T-cell (primary cell): ENCODE measurements around the gene CCDC27. TPM values are rescaled to one million over a fixed set of nuclear protein-coding genes. Genes with fewer than 3 reads are reported as not detected.
A peak's percentile ranks its signal among the peaks of the same experiment; 100 is the strongest.

Source experiments
- ATAC-seq, 4 experiments: fragments of 200-7000 bp in 3 of 4; fragments of 150-1000 bp in 1 of 4; cut with Tn5 transposase; replicated peaks in 1 of 4; 1 replicate in 3 of 4; 2 replicates in 1 of 4; pipeline ENCODE4 v1.10.0; 2021; ENCODE audit warnings: moderate library complexity in 3 of 4, mild to moderate bottlenecking in 2 of 4, moderate number of reproducible peaks in 1 of 4
- CTCF ChIA-PET, 2 donors: fragments of 300-600 bp; sonication (Branson Sonifier 250); formaldehyde crosslinking; loops; one replicate each; lab custom pipeline; 2022; ENCODE audit warnings: antibody characterized with exemption in 2 of 2; lab: Charles Lee
- POLR2A ChIA-PET, 2 donors: fragments of 300-600 bp; sonication (Branson Sonifier 250); formaldehyde crosslinking; loops; one replicate each; lab custom pipeline; 2022; ENCODE audit warnings: antibody characterized with exemption in 2 of 2; lab: Charles Lee
- DNase-seq, 35 experiments: peaks; one replicate each; pipeline versions ENCODE4 v3.0.0 to v3.0.0-alpha.2; 2013 to 2023
- H3K27ac ChIP-seq: one replicate; pipeline ENCODE4 v1.5.1; 2013; ENCODE audit warnings: low read length
- H3K27me3 ChIP-seq, 2 experiments: replicated peaks in 1 of 2; 1 replicate in 1 of 2; 2 replicates in 1 of 2; pipeline versions ENCODE4 v1.6.1 to v1.7.0; 2013; ENCODE audit warnings: low read length in 1 of 2, mixed read lengths in 1 of 2; ENCODE audit not compliant: control insufficient read depth in 2 of 2, insufficient read depth in 2 of 2; ENCODE audit errors: extremely low read depth in 1 of 2
- H3K36me3 ChIP-seq, 2 donors: 1 replicate in 1 of 2; 2 replicates in 1 of 2; pipeline versions ENCODE4 v1.6.1 to v1.7.0; 2013; ENCODE audit warnings: low read length in 1 of 2; ENCODE audit not compliant: control insufficient read depth in 2 of 2, insufficient read depth in 1 of 2; ENCODE audit errors: extremely low read depth in 1 of 2
- H3K4me1 ChIP-seq, 2 experiments: 1 replicate in 1 of 2; 2 replicates in 1 of 2; pipeline versions ENCODE4 v1.6.1 to v1.7.0; 2013; ENCODE audit warnings: low read length in 2 of 2, mixed read lengths in 1 of 2; ENCODE audit not compliant: insufficient read depth in 2 of 2, control insufficient read depth in 1 of 2; ENCODE audit errors: extremely low read depth in 1 of 2
- H3K4me3 ChIP-seq, 2 donors: 1 replicate in 1 of 2; 2 replicates in 1 of 2; pipeline versions ENCODE4 v1.5.1 to v1.7.0; 2013; ENCODE audit warnings: mild to moderate bottlenecking in 2 of 2, low read length in 1 of 2, moderate library complexity in 1 of 2; ENCODE audit not compliant: control insufficient read depth in 1 of 2; ENCODE audit errors: extremely low read depth in 1 of 2
- H3K9me3 ChIP-seq: 2 replicates; pipeline ENCODE4 v1.7.0; 2013
- H3K27ac Mint-ChIP-seq, 2 donors: one replicate each; pipeline ENCODE4 v1.8.0; 2020 to 2021; ENCODE audit warnings: mild to moderate bottlenecking in 2 of 2, mixed read lengths in 2 of 2
- H3K27me3 Mint-ChIP-seq, 2 donors: one replicate each; pipeline ENCODE4 v1.8.0; 2021 to 2022; ENCODE audit warnings: mixed read lengths in 2 of 2
- H3K36me3 Mint-ChIP-seq: one replicate; pipeline ENCODE4 v1.8.0; 2021; ENCODE audit warnings: mixed read lengths
- H3K4me1 Mint-ChIP-seq, 3 donors: one replicate each; pipeline ENCODE4 v1.8.0; 2020 to 2022; ENCODE audit warnings: mixed read lengths in 3 of 3, mild to moderate bottlenecking in 1 of 3
- H3K4me3 Mint-ChIP-seq, 3 donors: one replicate each; pipeline ENCODE4 v1.8.0; 2020 to 2022; ENCODE audit warnings: mild to moderate bottlenecking in 3 of 3, mixed read lengths in 3 of 3, moderate library complexity in 3 of 3
- H3K9me3 Mint-ChIP-seq, 3 donors: one replicate each; pipeline ENCODE4 v1.8.0; 2020 to 2022; ENCODE audit warnings: mixed read lengths in 3 of 3
- WGBS: methylation state at CpG from one replicate; pipeline ENCODE4 v1.1.5; 2013; ENCODE audit warnings: missing lambda C conversion rate; ENCODE audit not compliant: insufficient coverage; 5-methylcytosine and 5-hydroxymethylcytosine counted together
- total RNA-seq, 35 experiments: library from RNA in 6 of 35; stranded (reverse) in 6 of 35; fragments of 120-200 nt in 1 of 35; gene quantifications; one replicate each; pipeline versions ENCODE4 v1.2.1 to v1.2.4 and lab custom pipeline; 2013 to 2026

Gene CCDC27
- total RNA-seq, 5 donors from 2014 or later (not counting 1 experiment from before 2014, with no cell fraction given), result not detected

DNA sequence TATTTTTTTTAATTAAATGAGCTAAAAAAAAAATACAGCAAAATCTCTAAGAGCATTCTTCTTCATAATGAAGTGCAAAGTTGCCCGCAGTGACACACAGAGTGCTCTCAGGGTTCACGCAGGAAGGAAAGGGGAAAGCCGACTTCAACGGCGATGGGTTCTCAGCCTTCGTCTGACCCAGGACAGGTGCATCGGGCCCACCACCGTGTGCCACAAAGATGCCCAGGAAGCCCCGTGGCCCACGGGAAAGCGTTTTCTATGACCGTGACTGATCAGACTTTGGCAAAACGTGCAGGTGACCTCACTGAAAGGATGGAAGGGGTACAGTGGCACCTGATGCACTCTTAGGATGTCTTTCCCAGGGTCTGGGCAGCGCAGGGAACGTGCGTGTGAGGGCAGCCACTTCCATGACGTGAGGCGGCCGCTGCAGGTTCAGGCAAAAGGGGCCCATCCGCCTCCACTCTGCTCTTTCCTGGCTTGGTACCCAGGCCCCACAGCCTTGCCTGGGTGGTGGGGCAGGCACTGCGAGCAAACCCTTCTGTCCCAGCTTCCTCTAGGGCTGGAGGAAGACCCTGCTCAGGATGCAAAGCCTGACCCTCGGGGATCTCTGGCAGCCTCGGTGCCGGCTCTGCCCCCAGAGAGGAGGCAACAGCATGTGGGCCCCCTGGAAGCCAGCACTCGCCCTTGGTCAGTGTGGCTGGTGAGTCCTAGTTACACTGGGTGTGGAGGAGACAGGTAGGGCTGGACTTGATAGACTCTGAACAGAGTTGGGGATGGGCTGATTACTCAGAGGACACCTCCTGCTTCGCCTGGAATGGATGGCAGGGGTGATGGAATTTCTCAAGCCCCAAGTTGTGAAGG, 35.7 kb downstream of the CCDC27 start:
- WGBS, result 73% methylated on average over 25 of the region's 26 CpGs
- no peaks in the 10 kb centered on the region for H3K27me3 ChIP-seq
- peaks cover 36% of the 10 kb centered on the region for H3K36me3 Mint-ChIP-seq
- H3K9me3 ChIP-seq, result no peaks in the 10 kb centered on the region
- peak overlapping the region; percentile 65 for H3K27ac ChIP-seq
- H3K9me3 Mint-ChIP-seq, result no peaks in the 10 kb centered on the region
- POLR2A ChIA-PET, result no interaction called here
- H3K4me3 Mint-ChIP-seq, result peak overlapping the region in 1 of 3 donors; percentile 6
- H3K4me1 Mint-ChIP-seq, result peaks cover 9 to 37% (median 17%) of the 10 kb centered on the region in 3 donors
- H3K4me3 ChIP-seq, result no peak overlapping the region
- CTCF ChIA-PET, result interaction anchor here in 1 of 2 donors (1.1 kb wide), 1 partner anchor 9 kb away, joined by 4 read pairs; the partner anchor contains the start of gene LRRC47
- peaks cover 11 to 54% of the 10 kb centered on the region in 2 donors for H3K36me3 ChIP-seq
- peak overlapping the region in 1 of 2 donors; percentile 84 for H3K27ac Mint-ChIP-seq
- no peaks in the 10 kb centered on the region for H3K27me3 Mint-ChIP-seq
- peaks cover 0 to 32% of the 10 kb centered on the region in 2 experiments for H3K4me1 ChIP-seq
- DNase-seq (no peak), ATAC-seq (peak in 1 of 4 experiments; percentile 44)

DNA sequence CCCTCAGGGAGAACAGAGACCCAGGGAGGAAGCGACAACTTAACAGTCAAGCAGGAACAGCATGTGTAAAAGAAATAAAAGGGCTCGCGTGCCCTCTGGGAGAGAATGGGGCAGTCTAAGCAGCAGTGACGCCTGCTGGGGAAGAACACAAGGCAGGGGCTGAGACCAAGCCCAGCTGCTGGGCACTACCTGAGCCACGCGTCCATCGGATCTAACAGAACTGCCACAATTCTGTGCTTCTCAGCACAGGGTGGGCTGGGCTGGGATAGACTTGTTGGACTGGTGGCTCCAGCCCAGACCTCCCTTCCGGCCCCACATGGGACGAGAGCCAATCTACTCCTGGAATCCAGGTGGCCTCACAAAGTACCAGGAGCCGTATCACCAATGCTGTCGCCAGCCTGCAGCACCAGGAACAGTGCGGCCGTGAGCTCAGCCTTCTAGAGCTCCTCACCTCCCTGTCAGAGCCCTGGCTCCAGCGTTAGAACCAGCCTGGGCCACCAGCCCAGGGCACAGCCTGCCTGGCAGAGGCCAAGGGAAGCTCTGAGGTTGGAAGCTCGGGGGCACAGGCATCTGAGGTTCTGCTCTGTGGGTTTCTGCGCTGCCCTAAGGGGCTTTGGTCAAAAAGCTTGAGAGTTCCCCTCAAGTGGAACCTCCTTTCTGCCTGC, 36.6 kb downstream of the CCDC27 start:
- no peak overlapping the region for H3K4me3 Mint-ChIP-seq
- POLR2A ChIA-PET, result no interaction called here
- peaks cover 31% of the 10 kb centered on the region for H3K36me3 Mint-ChIP-seq
- ATAC-seq, result no peak
- Histone ChIP-seq H3K9me3 (no peaks in the 10 kb centered on the region), H3K36me3 (peaks cover 11 to 46% of the 10 kb centered on the region in 2 donors), H3K27ac (no peak overlapping the region), H3K4me1 (peaks cover 0 to 39% of the 10 kb centered on the region in 2 experiments), H3K27me3 (no peaks in the 10 kb centered on the region), H3K4me3 (no peak overlapping the region)
- CTCF ChIA-PET, result no interaction called here
- no peaks in the 10 kb centered on the region for H3K9me3 Mint-ChIP-seq
- no peaks in the 10 kb centered on the region for H3K27me3 Mint-ChIP-seq
- DNase-seq, result no peak
- peaks cover 17 to 46% (median 26%) of the 10 kb centered on the region in 3 donors for H3K4me1 Mint-ChIP-seq
- no peak overlapping the region for H3K27ac Mint-ChIP-seq
- 96% methylated on average over 16 of the region's 16 CpGs for WGBS

DNA sequence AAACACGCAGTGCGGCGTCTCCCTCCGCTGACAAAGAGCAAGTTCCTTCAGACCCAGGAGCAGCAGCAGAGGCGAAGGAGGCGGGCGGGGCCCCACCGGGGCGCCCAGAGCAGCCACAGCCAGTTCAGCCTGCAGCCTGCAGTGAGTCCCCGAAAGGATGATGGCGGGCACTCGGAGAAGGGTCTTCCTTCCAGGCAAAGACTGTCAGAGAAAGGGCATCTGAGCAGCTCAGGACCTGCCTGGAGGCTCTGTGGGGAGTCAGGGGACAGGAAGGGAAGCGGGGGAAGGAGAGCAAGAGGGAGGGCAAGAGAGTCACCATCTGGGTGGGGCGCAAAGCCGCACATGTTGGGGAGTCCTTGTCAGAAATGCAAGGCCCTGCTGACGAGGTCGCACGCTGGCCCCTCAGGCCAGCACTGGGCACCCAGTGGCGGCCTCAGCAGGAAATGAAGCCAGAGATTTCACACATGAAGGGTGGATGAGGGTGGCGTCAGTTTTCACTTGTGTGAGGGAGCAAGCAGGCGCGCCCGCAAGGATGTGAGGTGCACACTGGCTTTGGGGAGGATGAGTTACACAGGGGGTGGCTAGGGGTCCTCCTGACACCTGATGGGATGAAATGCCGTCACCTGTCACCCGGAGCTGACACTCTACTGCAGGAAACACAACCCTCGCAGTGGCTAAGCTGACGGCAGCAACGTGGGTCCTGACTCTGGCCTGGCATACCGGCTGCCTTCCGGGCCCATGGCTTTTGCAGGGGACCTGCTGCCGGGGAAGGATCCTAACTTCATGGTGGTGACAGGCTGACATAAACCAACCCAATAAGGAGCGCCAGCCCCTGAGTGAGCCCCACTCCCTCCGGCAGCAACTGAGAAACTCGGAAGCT, 37.4 kb downstream of the CCDC27 start:
- Histone ChIP-seq H3K4me3 (no peak overlapping the region), H3K27ac (no peak overlapping the region), H3K9me3 (no peaks in the 10 kb centered on the region), H3K27me3 (no peaks in the 10 kb centered on the region), H3K4me1 (peaks cover 4 to 46% of the 10 kb centered on the region in 2 experiments), H3K36me3 (peaks cover 7 to 41% of the 10 kb centered on the region in 2 donors)
- ATAC-seq (no peak), DNase-seq (no peak)
- POLR2A ChIA-PET, result no interaction called here
- Mint-ChIP-seq H3K27me3 (no peaks in the 10 kb centered on the region), H3K4me3 (no peak overlapping the region), H3K4me1 (peaks cover 25 to 54% (median 34%) of the 10 kb centered on the region in 3 donors), H3K9me3 (no peaks in the 10 kb centered on the region), H3K36me3 (peaks cover 24% of the 10 kb centered on the region), H3K27ac (no peak overlapping the region)
- WGBS, result 97% methylated on average over 24 of the region's 34 CpGs
- CTCF ChIA-PET, result no interaction called here

DNA sequence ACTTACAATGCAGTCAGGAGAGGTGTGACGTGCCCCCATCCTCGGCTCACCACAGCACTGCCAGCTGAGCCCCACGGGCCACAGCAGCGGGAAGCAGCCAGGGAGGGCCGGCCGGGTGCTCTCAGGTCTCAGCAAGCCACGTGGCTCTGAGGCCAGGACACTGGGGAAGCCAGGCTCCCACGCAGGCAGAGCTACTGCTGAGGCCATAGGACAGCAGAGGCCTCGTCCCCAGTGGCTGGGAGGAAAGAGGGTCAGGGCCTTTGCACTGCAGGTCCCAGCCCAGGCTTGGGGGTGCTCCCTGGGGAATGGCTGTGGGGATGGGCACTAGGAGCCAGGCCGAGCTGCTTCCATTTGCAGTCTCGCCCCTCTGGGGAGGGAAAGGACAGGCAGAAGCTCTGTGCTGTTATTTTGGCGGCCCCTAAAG, 38.3 kb downstream of the CCDC27 start:
- DNase-seq, result no peak
- Histone ChIP-seq H3K4me3 (no peak overlapping the region), H3K36me3 (peaks cover 3 to 33% of the 10 kb centered on the region in 2 donors), H3K4me1 (peaks cover 10 to 55% of the 10 kb centered on the region in 2 experiments), H3K27ac (no peak overlapping the region), H3K27me3 (no peaks in the 10 kb centered on the region), H3K9me3 (no peaks in the 10 kb centered on the region)
- Mint-ChIP-seq H3K9me3 (no peaks in the 10 kb centered on the region), H3K36me3 (peaks cover 16% of the 10 kb centered on the region), H3K4me1 (peaks cover 32 to 63% (median 42%) of the 10 kb centered on the region in 3 donors), H3K27me3 (no peaks in the 10 kb centered on the region), H3K27ac (no peak overlapping the region), H3K4me3 (no peak overlapping the region)
- CTCF ChIA-PET, result no interaction called here
- WGBS, result 96% methylated on average over 11 of the region's 12 CpGs
- POLR2A ChIA-PET, result no interaction called here
- no peak for ATAC-seq

DNA sequence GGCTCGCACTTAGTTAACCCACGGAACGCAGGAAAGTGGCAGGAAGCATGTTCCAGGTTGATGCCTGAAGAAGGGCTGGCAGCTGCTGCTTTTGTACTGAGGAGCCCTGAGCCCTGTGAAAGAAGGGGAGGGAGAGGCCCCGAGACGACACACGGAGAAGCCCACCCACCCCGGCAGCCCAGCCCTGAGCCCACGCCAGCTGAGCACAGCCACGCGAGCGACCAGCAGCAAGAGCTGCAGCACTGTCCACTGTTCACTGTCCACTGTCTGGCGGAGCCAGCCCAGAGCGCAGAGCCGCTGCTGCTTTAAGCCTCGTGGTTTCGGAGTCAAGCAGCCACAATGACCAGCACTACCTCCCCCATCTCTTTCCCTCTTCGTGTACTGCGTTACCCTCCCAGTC, 38.7 kb downstream of the CCDC27 start:
- no peaks in the 10 kb centered on the region for H3K27me3 ChIP-seq
- no peak overlapping the region for H3K27ac ChIP-seq
- POLR2A ChIA-PET, result no interaction called here
- no peak for ATAC-seq
- no peaks in the 10 kb centered on the region for H3K27me3 Mint-ChIP-seq
- peaks cover 2 to 31% of the 10 kb centered on the region in 2 donors for H3K36me3 ChIP-seq
- DNase-seq, result no peak
- H3K9me3 ChIP-seq, result no peaks in the 10 kb centered on the region
- CTCF ChIA-PET, result no interaction called here
- peaks cover 33 to 63% (median 43%) of the 10 kb centered on the region in 3 donors for H3K4me1 Mint-ChIP-seq
- WGBS, result 98% methylated on average over 7 of the region's 18 CpGs
- H3K27ac Mint-ChIP-seq, result no peak overlapping the region
- peaks cover 16% of the 10 kb centered on the region for H3K36me3 Mint-ChIP-seq
- no peaks in the 10 kb centered on the region for H3K9me3 Mint-ChIP-seq
- H3K4me3 Mint-ChIP-seq, result no peak overlapping the region
- no peak overlapping the region for H3K4me3 ChIP-seq
- H3K4me1 ChIP-seq, result peaks cover 13 to 58% of the 10 kb centered on the region in 2 experiments
